GM12801 (cell line): ENCODE data around the gene ZFP90.

Experiments used
- CTCF ChIP-seq: IDR thresholded peaks from one replicate; pipeline ENCODE4 v1.5.1; 2011; ENCODE audit warnings: control low read depth; ENCODE audit not compliant: insufficient read length; ENCODE audit errors: extremely low read depth

The ZFP90 gene

GRCh38 chr16:68538880-68539701 lies at the start of gene ZFP90:
Gene ZFP90 (plus strand): TSS chr16:68539291. CDS start chr16:68539793, 502 bp downstream.
- no peak for TF ChIP-seq CTCF

- no peak for TF ChIP-seq CTCF
Observed at GRCh38 chr16:68490358-68490757, 48.7 kb upstream of the ZFP90 start.

GRCh38 chr16:68490829-68491575 lies 48.1 kb upstream of the ZFP90 start:
- no peak for TF ChIP-seq CTCF

GRCh38 chr16:68491576-68491950 lies 47.5 kb upstream of the ZFP90 start:
- TF ChIP-seq CTCF: no peak

GRCh38 chr16:68492151-68492542 lies 46.9 kb upstream of the ZFP90 start:
- no peak for TF ChIP-seq CTCF

GRCh38 chr16:68492543-68493411 lies 46.3 kb upstream of the ZFP90 start:
- no peak for TF ChIP-seq CTCF
